Erythroblast (primary cell): ENCODE measurements around the gene POC5.

Source experiments
- GATA1 ChIP-seq: IDR thresholded peaks from 2 replicates; pipeline ENCODE4 v1.6.1; 2011; ENCODE audit warnings: low read depth, mild to moderate bottlenecking, control low read depth, low read length, moderate library complexity
- POLR2A ChIP-seq: IDR thresholded peaks from 2 replicates; pipeline ENCODE4 v1.6.1; 2011; ENCODE audit warnings: mild to moderate bottlenecking, low read length

GRCh38 chr5:75753182-75753581 lies 35.9 kb upstream of the POC5 start:
- no peak for TF ChIP-seq POLR2A
- TF ChIP-seq GATA1 = no peak
